Activated CD8-positive, alpha-beta memory T cell treated with anti-CD3 and anti-CD28 coated beads, Interleukin-2, amount 50 U/mL, for 1 hour (primary cell): ENCODE data around the gene C14orf119.

Experiments used
- DNase-seq: peaks from one replicate; pipeline ENCODE4 v3.0.0-alpha.2; 2020; ENCODE audit errors: extremely low read depth

C14orf119 gene

GRCh38 chr14:23149745-23150144 lies 54.4 kb downstream of the C14orf119 start:
- no peak for DNase-seq
